Trophoblast cell (in vitro differentiated cells and primary cell): ENCODE data around the gene CPLANE2. TPM values are rescaled to one million over a fixed set of nuclear protein-coding genes. Genes with fewer than 3 reads are reported as not detected.

ENCODE experiments used
- DNase-seq, 2 donors: peaks; one replicate each; pipeline ENCODE4 v3.0.0-alpha.2; 2016
- H2AFZ ChIP-seq: 2 replicates; pipeline ENCODE4 v1.6.1; 2013; ENCODE audit warnings: low read length, moderate library complexity, mild to moderate bottlenecking; ENCODE audit not compliant: insufficient read depth, poor library complexity
- H2AK5ac ChIP-seq: 2 replicates; pipeline ENCODE4 v1.6.1; 2013; ENCODE audit warnings: mild to moderate bottlenecking, low read length
- H2BK120ac ChIP-seq: 2 replicates; pipeline ENCODE4 v1.6.1; 2013; ENCODE audit warnings: low read length, mild to moderate bottlenecking, moderate library complexity; ENCODE audit not compliant: insufficient read depth, poor library complexity
- H2BK12ac ChIP-seq: 2 replicates; pipeline ENCODE4 v1.6.1; 2013; ENCODE audit warnings: mild to moderate bottlenecking, low read length, moderate library complexity
- H2BK5ac ChIP-seq: 2 replicates; pipeline ENCODE4 v1.6.1; 2013; ENCODE audit warnings: low read length, low read depth, moderate library complexity, mild to moderate bottlenecking; ENCODE audit not compliant: poor library complexity
- H3K14ac ChIP-seq: 2 replicates; pipeline ENCODE4 v1.6.1; 2013; ENCODE audit warnings: mild to moderate bottlenecking, low read length
- H3K18ac ChIP-seq: 2 replicates; pipeline ENCODE4 v1.6.1; 2013; ENCODE audit warnings: mild to moderate bottlenecking, low read length
- H3K23ac ChIP-seq: 2 replicates; pipeline ENCODE4 v1.6.1; 2013; ENCODE audit warnings: low read length
- H3K27ac ChIP-seq: 2 replicates; pipeline ENCODE4 v1.5.1; 2013; ENCODE audit warnings: low read depth, mild to moderate bottlenecking, inconsistent platforms, low read length, moderate library complexity
- H3K27me3 ChIP-seq: 2 replicates; pipeline ENCODE4 v1.6.1; 2013; ENCODE audit warnings: inconsistent platforms, mild to moderate bottlenecking, low read length, moderate library complexity; ENCODE audit not compliant: insufficient read depth
- H3K36me3 ChIP-seq, 2 experiments: 1 replicate in 1 of 2; 2 replicates in 1 of 2; pipeline ENCODE4 v1.6.1; 2013; ENCODE audit warnings: low read length in 2 of 2, mild to moderate bottlenecking in 2 of 2, moderate library complexity in 1 of 2; ENCODE audit not compliant: insufficient read depth in 2 of 2, control insufficient read depth in 1 of 2
- H3K4ac ChIP-seq: 2 replicates; pipeline ENCODE4 v1.6.1; 2013; ENCODE audit warnings: low read depth, mild to moderate bottlenecking, low read length, moderate library complexity
- H3K4me1 ChIP-seq, 2 experiments: 1 replicate in 1 of 2; 2 replicates in 1 of 2; pipeline ENCODE4 v1.6.1; 2013; ENCODE audit warnings: low read length in 2 of 2, mild to moderate bottlenecking in 2 of 2, moderate library complexity in 1 of 2; ENCODE audit not compliant: insufficient read depth in 2 of 2, control insufficient read depth in 1 of 2
- H3K4me2 ChIP-seq: 2 replicates; pipeline ENCODE4 v1.6.1; 2013; ENCODE audit warnings: inconsistent platforms, mild to moderate bottlenecking, low read length, moderate library complexity
- H3K4me3 ChIP-seq: 2 replicates; pipeline ENCODE4 v1.5.1; 2013; ENCODE audit warnings: mild to moderate bottlenecking, low read depth, low read length, inconsistent platforms
- H3K79me1 ChIP-seq: one replicate; pipeline ENCODE4 v1.6.1; 2013; ENCODE audit warnings: low read length
- H3K79me2 ChIP-seq: 2 replicates; pipeline ENCODE4 v1.6.1; 2013; ENCODE audit warnings: low read length, mild to moderate bottlenecking; ENCODE audit not compliant: control insufficient read depth, insufficient read depth, poor library complexity
- H3K9ac ChIP-seq: 2 replicates; pipeline ENCODE4 v1.6.1; 2013; ENCODE audit warnings: mild to moderate bottlenecking, low read length
- H3K9me3 ChIP-seq: 2 replicates; pipeline ENCODE4 v1.6.1; 2013; ENCODE audit warnings: low read depth, mild to moderate bottlenecking, control low read depth, inconsistent platforms, low read length; ENCODE audit not compliant: insufficient read depth
- H4K12ac ChIP-seq: 2 replicates; pipeline ENCODE4 v1.6.1; 2013; ENCODE audit warnings: low read depth, mild to moderate bottlenecking, low read length, moderate library complexity
- H4K8ac ChIP-seq: 2 replicates; pipeline ENCODE4 v1.6.1; 2013; ENCODE audit warnings: low read depth, mild to moderate bottlenecking, low read length, moderate library complexity
- H4K91ac ChIP-seq: one replicate; pipeline ENCODE4 v1.6.1; 2013; ENCODE audit warnings: low read depth, mild to moderate bottlenecking, low read length, moderate library complexity
- WGBS: extraction: QIAGEN DNeasy Blood & Tissue Kit; methylation state at CpG from one replicate; pipeline ENCODE4 v1.1.7; 2013; ENCODE audit warnings: missing lambda C conversion rate; ENCODE audit not compliant: insufficient read length, insufficient coverage; ENCODE audit errors: extremely low coverage; 5-methylcytosine and 5-hydroxymethylcytosine counted together
- polyA plus RNA-seq: library from polyadenylated mRNA; stranded (reverse); fragments of 200-250 nt; gene quantifications from 2 replicates; pipeline ENCODE4 v1.2.3, GENCODE V29; 2013

Gene CPLANE2, protein sequence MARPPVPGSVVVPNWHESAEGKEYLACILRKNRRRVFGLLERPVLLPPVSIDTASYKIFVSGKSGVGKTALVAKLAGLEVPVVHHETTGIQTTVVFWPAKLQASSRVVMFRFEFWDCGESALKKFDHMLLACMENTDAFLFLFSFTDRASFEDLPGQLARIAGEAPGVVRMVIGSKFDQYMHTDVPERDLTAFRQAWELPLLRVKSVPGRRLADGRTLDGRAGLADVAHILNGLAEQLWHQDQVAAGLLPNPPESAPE
- 1.8 and 4.1 TPM in 2 replicates for polyA plus RNA-seq

DNA sequence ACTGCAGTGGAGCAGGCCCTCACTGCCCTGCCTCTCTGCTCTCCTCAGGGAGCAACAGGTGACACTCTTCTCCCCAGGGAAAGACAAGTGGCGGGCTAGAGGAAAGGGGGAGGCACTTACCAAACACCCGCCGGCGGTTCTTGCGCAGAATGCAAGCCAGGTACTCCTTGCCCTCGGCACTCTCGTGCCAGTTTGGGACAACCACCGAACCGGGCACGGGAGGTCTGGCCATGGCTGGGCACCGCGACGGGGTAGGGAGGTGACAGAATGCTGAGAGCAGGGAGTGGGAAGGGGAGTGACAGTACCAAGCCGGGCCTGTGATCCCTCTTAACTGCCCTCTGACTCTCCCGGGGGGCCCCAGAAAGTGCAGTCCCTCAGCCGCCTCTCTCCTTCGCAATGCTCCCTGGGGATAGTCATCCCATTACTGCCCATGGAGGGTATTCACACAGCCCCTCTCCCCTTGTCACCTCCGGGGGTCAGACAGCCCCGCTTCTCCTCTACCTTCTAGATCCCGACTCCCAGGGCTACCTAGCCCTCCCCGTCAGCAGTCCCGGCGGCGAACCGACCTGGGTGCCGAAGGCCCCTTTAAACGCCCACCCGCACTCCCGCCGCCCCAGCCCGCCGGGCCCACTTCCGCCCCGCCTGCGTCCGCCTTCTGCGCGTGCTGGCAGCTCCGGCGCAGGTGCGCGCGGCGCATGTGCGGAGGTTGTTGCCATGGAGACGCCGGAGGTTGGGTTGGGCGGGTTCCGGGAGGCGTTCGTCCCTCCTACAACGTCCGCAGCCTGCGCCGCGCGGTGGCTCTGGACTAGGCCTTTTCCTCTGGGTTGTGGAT, at the start of gene CPLANE2:
Gene CPLANE2 (minus strand): TSS at position 673 of the 832 bp plus-strand sequence. CDS start 441 bp downstream, at position 232.
- Histone ChIP-seq H3K4me1 (peaks cover 0 to 6% of the 10 kb centered on the region in 2 experiments), H2AFZ (peak within 1 kb of the TSS; percentile 81), H3K27me3 (no peaks in the 10 kb centered on the region), H2AK5ac (no peak within 1 kb of the TSS), H2BK5ac (no peak within 1 kb of the TSS), H2BK120ac (peak within 1 kb of the TSS; percentile 17), H3K23ac (no peak within 1 kb of the TSS), H4K91ac (peak within 1 kb of the TSS; percentile 50), H3K9ac (peak within 1 kb of the TSS; percentile 71), H4K8ac (peak within 1 kb of the TSS; percentile 84), H3K9me3 (no peaks in the 10 kb centered on the region), H3K18ac (no peak within 1 kb of the TSS), H3K4me2 (peak within 1 kb of the TSS; percentile 91), H3K4ac (peak within 1 kb of the TSS; percentile 9), H3K27ac (no peak within 1 kb of the TSS), H2BK12ac (no peak within 1 kb of the TSS), H3K14ac (no peak within 1 kb of the TSS), H4K12ac (peak within 1 kb of the TSS; percentile 70), H3K79me1 (no peaks in the 10 kb centered on the region), H3K79me2 (peaks cover 1% of the 10 kb centered on the region), H3K36me3 (no peaks in the 10 kb centered on the region), H3K4me3 (peak within 1 kb of the TSS; percentile 78)
- no CpG with 5 or more reads among the region's 57 CpGs for WGBS
- DNase-seq = peak; percentile 92 to 97

DNA sequence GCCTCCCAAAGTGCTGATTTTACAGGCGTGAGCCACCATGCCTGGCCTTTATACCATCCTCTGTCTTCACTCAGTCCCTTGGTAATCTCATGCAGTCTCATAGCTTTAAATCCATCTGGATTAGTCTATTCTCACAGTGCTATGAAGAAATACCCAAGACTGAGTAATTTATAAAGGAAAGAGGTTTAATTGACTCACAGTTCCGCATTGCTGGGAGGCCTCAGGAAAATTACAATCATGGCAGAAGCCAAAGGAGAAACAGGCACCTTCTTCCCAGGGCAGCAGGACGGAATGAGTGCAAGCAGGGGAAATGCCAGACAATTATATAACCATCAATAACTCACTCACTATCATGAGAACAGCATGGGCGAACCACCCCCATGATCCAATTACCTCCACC, 49.1 kb upstream of the CPLANE2 start:
- Histone ChIP-seq H3K27me3 (no peaks in the 10 kb centered on the region), H2BK120ac (no peak overlapping the region), H2BK5ac (no peak overlapping the region), H3K18ac (no peak overlapping the region), H3K79me2 (no peaks in the 10 kb centered on the region), H3K4me2 (no peak overlapping the region), H2AFZ (no peak overlapping the region), H3K9ac (no peak overlapping the region), H3K23ac (no peak overlapping the region), H4K8ac (no peak overlapping the region), H4K91ac (no peak overlapping the region), H3K4ac (no peak overlapping the region), H4K12ac (no peak overlapping the region), H2AK5ac (no peak overlapping the region), H2BK12ac (no peak overlapping the region), H3K4me3 (no peak overlapping the region), H3K4me1 (no peaks in the 10 kb centered on the region), H3K79me1 (no peaks in the 10 kb centered on the region), H3K14ac (no peak overlapping the region), H3K36me3 (peaks cover 3 to 9% of the 10 kb centered on the region in 2 experiments), H3K27ac (no peak overlapping the region), H3K9me3 (no peaks in the 10 kb centered on the region)
- peak; percentile 61 to 67 for DNase-seq
- WGBS = no CpG with 5 or more reads among the region's 4 CpGs

DNA sequence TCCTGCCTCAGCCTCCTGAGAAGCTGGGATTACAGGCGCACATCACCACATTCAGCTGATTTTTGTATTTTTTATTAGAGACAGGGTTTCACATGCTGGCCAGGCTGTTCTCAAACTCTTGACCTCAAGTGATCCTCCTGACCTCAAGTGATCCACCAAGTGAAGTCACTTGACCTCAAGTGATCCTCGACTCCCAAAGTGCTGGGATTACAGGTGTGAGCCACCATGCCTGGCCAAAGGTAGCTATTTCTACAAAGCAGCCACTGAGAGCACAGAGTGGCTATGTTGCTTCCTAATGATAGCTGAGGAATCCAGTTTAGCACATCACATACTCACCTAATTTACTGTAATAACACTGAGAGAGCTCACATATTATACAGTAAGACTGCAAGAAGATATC, 44.8 kb upstream of the CPLANE2 start:
- H4K91ac ChIP-seq = no peak overlapping the region
- H2BK120ac ChIP-seq = no peak overlapping the region
- no peak overlapping the region for H3K23ac ChIP-seq
- H2AFZ ChIP-seq = no peak overlapping the region
- no peak overlapping the region for H4K8ac ChIP-seq
- no peak overlapping the region for H3K9ac ChIP-seq
- no peaks in the 10 kb centered on the region for H3K27me3 ChIP-seq
- H3K18ac ChIP-seq = no peak overlapping the region
- no peak for DNase-seq
- H3K79me1 ChIP-seq = no peaks in the 10 kb centered on the region
- WGBS = no CpG with 5 or more reads among the region's 2 CpGs
- no peaks in the 10 kb centered on the region for H3K36me3 ChIP-seq
- H3K9me3 ChIP-seq = no peaks in the 10 kb centered on the region
- no peak overlapping the region for H3K4me2 ChIP-seq
- no peak overlapping the region for H3K27ac ChIP-seq
- no peaks in the 10 kb centered on the region for H3K79me2 ChIP-seq
- H3K4me3 ChIP-seq = no peak overlapping the region
- no peak overlapping the region for H2BK5ac ChIP-seq
- no peak overlapping the region for H4K12ac ChIP-seq
- H3K14ac ChIP-seq = no peak overlapping the region
- H3K4me1 ChIP-seq = no peaks in the 10 kb centered on the region
- H2AK5ac ChIP-seq = no peak overlapping the region
- H3K4ac ChIP-seq = no peak overlapping the region
- H2BK12ac ChIP-seq = no peak overlapping the region

DNA sequence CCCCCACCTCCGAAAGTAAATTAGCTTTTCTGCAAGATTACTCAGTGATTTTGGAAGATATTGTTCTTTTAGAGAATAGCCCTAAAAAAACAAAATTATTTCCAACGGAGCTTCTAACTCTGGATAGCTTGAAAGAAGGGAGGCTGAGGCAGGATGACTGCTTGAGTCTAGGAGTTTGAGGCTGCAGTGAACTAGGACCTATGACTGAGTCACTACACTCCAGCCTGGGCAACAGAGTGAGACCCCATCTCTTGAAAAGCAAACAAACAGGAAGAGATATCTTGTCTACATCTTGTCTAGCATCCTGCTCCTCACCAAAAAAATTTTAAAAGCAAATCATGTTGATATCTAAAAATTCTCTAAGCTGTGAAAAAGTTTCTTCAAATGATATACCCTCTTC, 42.2 kb upstream of the CPLANE2 start:
- Histone ChIP-seq H2BK5ac (no peak overlapping the region), H3K23ac (no peak overlapping the region)
- no CpG with 5 or more reads among the region's 2 CpGs for WGBS

More for the DNA sequence above, 42.2 kb upstream of the CPLANE2 start:
- H3K18ac ChIP-seq = no peak overlapping the region
- no peak overlapping the region for H4K8ac ChIP-seq
- no peaks in the 10 kb centered on the region for H3K36me3 ChIP-seq
- no peaks in the 10 kb centered on the region for H3K4me1 ChIP-seq
- no peak overlapping the region for H2BK120ac ChIP-seq
- H3K4me3 ChIP-seq = no peak overlapping the region
- no peak overlapping the region for H3K9ac ChIP-seq
- no peaks in the 10 kb centered on the region for H3K9me3 ChIP-seq
- no peak overlapping the region for H3K4me2 ChIP-seq
- H3K4ac ChIP-seq = no peak overlapping the region
- no peak overlapping the region for H3K14ac ChIP-seq
- no peaks in the 10 kb centered on the region for H3K79me2 ChIP-seq
- H2BK12ac ChIP-seq = no peak overlapping the region
- no peak overlapping the region for H4K12ac ChIP-seq
- no peak for DNase-seq
- H2AK5ac ChIP-seq = no peak overlapping the region
- no peak overlapping the region for H4K91ac ChIP-seq
- H3K27me3 ChIP-seq = no peaks in the 10 kb centered on the region
- no peak overlapping the region for H2AFZ ChIP-seq
- H3K79me1 ChIP-seq = no peaks in the 10 kb centered on the region
- H3K27ac ChIP-seq = no peak overlapping the region
